Measurements from ENCODE around the gene LSM2. TPM values are rescaled to one million over a fixed set of nuclear protein-coding genes. Genes with fewer than 3 reads are reported as not detected.
"Not testable (repeated sequence)": the region's sequence is repeated elsewhere in the genome, so short reads cannot be mapped to it uniquely, and the experiment has no call there.

Gene LSM2
- total RNA-seq, 1 donor from 2014 or later: 50.6 TPM

DNA sequence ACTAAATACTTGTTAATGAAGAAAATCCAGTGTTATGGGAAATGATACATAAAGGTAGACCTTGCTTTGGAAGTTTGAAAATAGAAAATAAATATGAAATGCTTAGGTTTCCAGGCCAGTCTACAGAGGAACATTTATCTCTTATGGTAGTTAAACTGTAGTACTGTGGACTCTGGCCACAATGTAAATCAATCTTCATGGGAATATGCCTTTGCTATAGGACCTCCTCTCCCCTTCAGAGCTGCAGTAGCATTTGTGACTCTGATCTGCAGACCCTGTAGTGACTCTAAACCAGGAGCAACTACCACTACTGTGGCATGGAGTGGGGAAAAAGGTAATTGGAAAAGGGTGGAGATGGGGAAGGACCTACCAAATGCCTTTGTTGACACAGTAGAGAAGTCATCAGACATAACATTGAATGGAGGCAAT lies 13.1 kb upstream of the LSM2 start:
- no peaks in the 10 kb centered on the region for H3K27me3 Mint-ChIP-seq (ENCODE audit: unreplicated experiment)
- H3K36me3 Mint-ChIP-seq (ENCODE audit: unreplicated experiment): no peaks in the 10 kb centered on the region
- TF ChIP-seq, protein P1, sequence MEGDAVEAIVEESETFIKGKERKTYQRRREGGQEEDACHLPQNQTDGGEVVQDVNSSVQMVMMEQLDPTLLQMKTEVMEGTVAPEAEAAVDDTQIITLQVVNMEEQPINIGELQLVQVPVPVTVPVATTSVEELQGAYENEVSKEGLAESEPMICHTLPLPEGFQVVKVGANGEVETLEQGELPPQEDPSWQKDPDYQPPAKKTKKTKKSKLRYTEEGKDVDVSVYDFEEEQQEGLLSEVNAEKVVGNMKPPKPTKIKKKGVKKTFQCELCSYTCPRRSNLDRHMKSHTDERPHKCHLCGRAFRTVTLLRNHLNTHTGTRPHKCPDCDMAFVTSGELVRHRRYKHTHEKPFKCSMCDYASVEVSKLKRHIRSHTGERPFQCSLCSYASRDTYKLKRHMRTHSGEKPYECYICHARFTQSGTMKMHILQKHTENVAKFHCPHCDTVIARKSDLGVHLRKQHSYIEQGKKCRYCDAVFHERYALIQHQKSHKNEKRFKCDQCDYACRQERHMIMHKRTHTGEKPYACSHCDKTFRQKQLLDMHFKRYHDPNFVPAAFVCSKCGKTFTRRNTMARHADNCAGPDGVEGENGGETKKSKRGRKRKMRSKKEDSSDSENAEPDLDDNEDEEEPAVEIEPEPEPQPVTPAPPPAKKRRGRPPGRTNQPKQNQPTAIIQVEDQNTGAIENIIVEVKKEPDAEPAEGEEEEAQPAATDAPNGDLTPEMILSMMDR (IDR thresholded peaks at IDR 0.05): no peak
- H3K4me3 Mint-ChIP-seq (ENCODE audit: unreplicated experiment): no peak overlapping the region
- peaks cover 34% of the 10 kb centered on the region for H3K4me1 Mint-ChIP-seq (ENCODE audit: unreplicated experiment)
- no peaks in the 10 kb centered on the region for H3K9me3 Mint-ChIP-seq (ENCODE audit: unreplicated experiment)
- H3K27ac Mint-ChIP-seq (ENCODE audit: unreplicated experiment): peak overlapping the region; percentile 3
- DNase-seq (ENCODE audit: extremely low spot score, unreplicated experiment): no peak

GRCh38 chr6:31817929-31818511 lies 11.3 kb upstream of the LSM2 start:
- peaks cover 34% of the 10 kb centered on the region for H3K4me1 Mint-ChIP-seq (ENCODE audit: unreplicated experiment)
- DNase-seq (ENCODE audit: extremely low spot score, unreplicated experiment); H3K9me3 Mint-ChIP-seq (ENCODE audit: unreplicated experiment); H3K36me3 Mint-ChIP-seq (ENCODE audit: unreplicated experiment); H3K27me3 Mint-ChIP-seq (ENCODE audit: unreplicated experiment); H3K27ac Mint-ChIP-seq (ENCODE audit: unreplicated experiment): not testable (repeated sequence)
- peak overlapping the region; percentile 58 for H3K4me3 Mint-ChIP-seq (ENCODE audit: unreplicated experiment)

GRCh38 chr6:31817133-31817928 lies 10.6 kb upstream of the LSM2 start:
- H3K36me3 Mint-ChIP-seq (ENCODE audit: unreplicated experiment); DNase-seq (ENCODE audit: extremely low spot score, unreplicated experiment); H3K9me3 Mint-ChIP-seq (ENCODE audit: unreplicated experiment); H3K27ac Mint-ChIP-seq (ENCODE audit: unreplicated experiment); H3K27me3 Mint-ChIP-seq (ENCODE audit: unreplicated experiment): not testable (repeated sequence)
- Mint-ChIP-seq H3K4me3 (ENCODE audit: unreplicated experiment) (peak overlapping the region; percentile 58), H3K4me1 (ENCODE audit: unreplicated experiment) (peaks cover 27% of the 10 kb centered on the region)

GRCh38 chr6:31815025-31815838 lies 8.5 kb upstream of the LSM2 start, which contains the start of the genes HSPA1A and HSPA1L:
TSS of gene HSPA1A (plus strand) at chr6:31815543. CDS start at chr6:31815757, 214 bp downstream.
TSS of gene HSPA1L (minus strand) at chr6:31815283. CDS start at chr6:31811972, 3,311 bp downstream.
- H3K27ac Mint-ChIP-seq (ENCODE audit: unreplicated experiment): peak within 1 kb of the TSS; percentile 94
- H3K36me3 Mint-ChIP-seq (ENCODE audit: unreplicated experiment): no peaks in the 10 kb centered on the region
- no peaks in the 10 kb centered on the region for H3K27me3 Mint-ChIP-seq (ENCODE audit: unreplicated experiment)
- no peaks in the 10 kb centered on the region for H3K9me3 Mint-ChIP-seq (ENCODE audit: unreplicated experiment)
- H3K4me1 Mint-ChIP-seq (ENCODE audit: unreplicated experiment): peaks cover 15% of the 10 kb centered on the region
- peak within 1 kb of the TSS; percentile 80 for H3K4me3 Mint-ChIP-seq (ENCODE audit: unreplicated experiment)
- TF ChIP-seq, protein P1 (IDR thresholded peaks at IDR 0.05): no peak
- DNase-seq (ENCODE audit: extremely low spot score, unreplicated experiment): peak; percentile 94

- DNase-seq (ENCODE audit: extremely low spot score, unreplicated experiment): peak; percentile 88
- H3K27me3 Mint-ChIP-seq (ENCODE audit: unreplicated experiment): no peaks in the 10 kb centered on the region
- no peaks in the 10 kb centered on the region for H3K36me3 Mint-ChIP-seq (ENCODE audit: unreplicated experiment)
- H3K9me3 Mint-ChIP-seq (ENCODE audit: unreplicated experiment): no peaks in the 10 kb centered on the region
- peak overlapping the region; percentile 80 for H3K4me3 Mint-ChIP-seq (ENCODE audit: unreplicated experiment)
- peaks cover 13% of the 10 kb centered on the region for H3K4me1 Mint-ChIP-seq (ENCODE audit: unreplicated experiment)
- TF ChIP-seq, protein P1 (IDR thresholded peaks at IDR 0.05): no peak
- H3K27ac Mint-ChIP-seq (ENCODE audit: unreplicated experiment): peak overlapping the region; percentile 94
Measured at GRCh38 chr6:31814677-31815024, 7.9 kb upstream of the LSM2 start.

All from osteocyte (in vitro differentiated cells).